Prostate gland (tissue), 2 donors: ENCODE data around the gene CTDP1. TPM values are rescaled to one million over a fixed set of nuclear protein-coding genes. Genes with fewer than 3 reads are reported as not detected.
"Not testable (repeated sequence)": the region's sequence is repeated elsewhere in the genome, so short reads cannot be mapped to it uniquely, and the experiment has no call there.

ENCODE experiments used
- DNase-seq: peaks from one replicate; pipeline ENCODE4 v3.0.0-alpha.2; 2019; ENCODE audit warnings: low spot score
- H3K27ac ChIP-seq, 2 donors: fragments of 200-600 bp; sonication (generic); 2 replicates each; pipeline ENCODE4 v1.5.1; 2017 to 2019
- H3K27me3 ChIP-seq: fragments of 200-600 bp; sonication (generic); replicated peaks from 2 replicates; pipeline ENCODE4 v1.5.1; 2019; ENCODE audit not compliant: insufficient read depth
- H3K36me3 ChIP-seq, 2 donors: fragments of 200-600 bp; sonication (generic); 1 replicate in 1 of 2; 2 replicates in 1 of 2; pipeline versions ENCODE4 v1.5.1 to v1.8.1; 2017 to 2019
- H3K4me1 ChIP-seq: fragments of 200-600 bp; sonication (generic); replicated peaks from 2 replicates; pipeline ENCODE4 v1.5.1; 2019
- H3K4me3 ChIP-seq, 2 donors: fragments of 200-600 bp; sonication (generic); 2 replicates each; pipeline ENCODE4 v1.5.1; 2017 to 2019
- H3K9me3 ChIP-seq: fragments of 200-600 bp; sonication (generic); 2 replicates; pipeline ENCODE4 v1.5.1; 2017
- POLR2A ChIP-seq: fragments of 450-650 bp; IDR thresholded peaks from one replicate; pipeline ENCODE4 v1.6.1; 2016; ENCODE audit warnings: antibody characterized with exemption, mild to moderate bottlenecking
- POLR2AphosphoS5 ChIP-seq: sonication (generic); formaldehyde crosslinking; IDR thresholded peaks from one replicate; pipeline ENCODE4 v1.6.1; 2017; ENCODE audit warnings: antibody characterized with exemption
- WGBS: methylation state at CpG from one replicate; pipeline ENCODE4 v1.1.5; 2018; 5-methylcytosine and 5-hydroxymethylcytosine counted together
- intact Hi-C: fragments of 100-400 bp; cut with DNase I; formaldehyde crosslinking; loops from one replicate; pipeline ENCODE4 v1.14.2; 2022
- total RNA-seq, 2 donors: library from RNA; depleted of rRNA; stranded (reverse); fragments of >200 nt; gene quantifications; one replicate each; pipeline ENCODE4 v1.1.0, GENCODE V29; 2016
- TF ChIP-seq, protein P1 (sequence below), 4 experiments: fragments of 200-600 bp in 2 of 4; fragments of 450-650 bp in 2 of 4; sonication (generic) in 2 of 4; IDR thresholded peaks; 1 replicate in 3 of 4; 2 replicates in 1 of 4; pipeline ENCODE4 v1.5.1; 2016 to 2019; ENCODE audit warnings: antibody characterized with exemption in 4 of 4, mild to moderate bottlenecking in 2 of 4, moderate library complexity in 2 of 4

Gene CTDP1
- total RNA-seq, 2 donors from 2014 or later = 23.0 to 33.6 TPM

- peak overlapping the region in 1 of 2 donors; percentile 39 for H3K27ac ChIP-seq
- intact Hi-C loops = no loop called here
- no peak overlapping the region for H3K4me3 ChIP-seq
- TF ChIP-seq POLR2AphosphoS5 (no peak), POLR2A (no peak)
- TF ChIP-seq, protein P1, sequence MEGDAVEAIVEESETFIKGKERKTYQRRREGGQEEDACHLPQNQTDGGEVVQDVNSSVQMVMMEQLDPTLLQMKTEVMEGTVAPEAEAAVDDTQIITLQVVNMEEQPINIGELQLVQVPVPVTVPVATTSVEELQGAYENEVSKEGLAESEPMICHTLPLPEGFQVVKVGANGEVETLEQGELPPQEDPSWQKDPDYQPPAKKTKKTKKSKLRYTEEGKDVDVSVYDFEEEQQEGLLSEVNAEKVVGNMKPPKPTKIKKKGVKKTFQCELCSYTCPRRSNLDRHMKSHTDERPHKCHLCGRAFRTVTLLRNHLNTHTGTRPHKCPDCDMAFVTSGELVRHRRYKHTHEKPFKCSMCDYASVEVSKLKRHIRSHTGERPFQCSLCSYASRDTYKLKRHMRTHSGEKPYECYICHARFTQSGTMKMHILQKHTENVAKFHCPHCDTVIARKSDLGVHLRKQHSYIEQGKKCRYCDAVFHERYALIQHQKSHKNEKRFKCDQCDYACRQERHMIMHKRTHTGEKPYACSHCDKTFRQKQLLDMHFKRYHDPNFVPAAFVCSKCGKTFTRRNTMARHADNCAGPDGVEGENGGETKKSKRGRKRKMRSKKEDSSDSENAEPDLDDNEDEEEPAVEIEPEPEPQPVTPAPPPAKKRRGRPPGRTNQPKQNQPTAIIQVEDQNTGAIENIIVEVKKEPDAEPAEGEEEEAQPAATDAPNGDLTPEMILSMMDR (IDR thresholded peaks at IDR 0.05) = no peak
- peak; percentile 59 for DNase-seq
- H3K4me1 ChIP-seq = no peaks in the 10 kb centered on the region
- H3K27me3 ChIP-seq = no peaks in the 10 kb centered on the region
- H3K9me3 ChIP-seq = no peaks in the 10 kb centered on the region
- H3K36me3 ChIP-seq = peaks cover 0 to 13% of the 10 kb centered on the region in 2 donors
- 49% methylated on average over 13 of the region's 13 CpGs for WGBS
Measured at GRCh38 chr18:79750980-79751571, 71.5 kb downstream of the CTDP1 start.

DNA sequence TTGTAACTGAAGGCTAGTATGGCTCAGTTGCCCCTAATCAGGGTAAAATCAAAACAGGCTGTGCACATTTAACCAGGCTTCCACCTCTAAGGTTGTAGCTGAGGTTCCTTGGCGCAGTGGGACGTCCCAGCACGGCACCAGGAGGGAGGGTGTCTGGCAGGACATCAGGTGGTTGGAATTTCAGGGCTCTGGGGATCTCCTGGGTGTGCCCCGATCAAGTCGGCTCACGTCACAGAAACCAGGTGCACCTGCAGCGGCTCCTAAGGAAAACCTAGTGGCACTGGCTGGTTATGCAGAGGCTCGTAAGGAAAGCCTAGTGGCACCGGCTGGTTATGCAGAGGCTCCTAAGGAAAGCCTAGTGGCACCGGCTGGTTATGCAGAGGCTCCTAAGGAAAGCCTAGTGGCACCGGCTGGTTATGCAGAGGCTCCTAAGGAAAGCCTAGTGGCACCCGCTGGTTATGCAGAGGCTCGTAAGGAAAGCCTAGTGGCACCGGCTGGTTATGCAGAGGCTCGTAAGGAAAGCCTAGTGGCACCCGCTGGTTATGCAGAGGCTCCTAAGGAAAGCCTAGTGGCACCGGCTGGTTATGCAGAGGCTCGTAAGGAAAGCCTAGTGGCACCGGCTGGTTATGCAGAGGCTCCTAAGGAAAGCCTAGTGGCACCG, 72.4 kb downstream of the CTDP1 start:
- H3K4me3 ChIP-seq, H3K4me1 ChIP-seq, intact Hi-C loops, DNase-seq, H3K27ac ChIP-seq, H3K27me3 ChIP-seq, H3K9me3 ChIP-seq: not testable (repeated sequence)
- H3K36me3 ChIP-seq = peaks cover 0 to 13% of the 10 kb centered on the region in 2 donors
- WGBS = 73% methylated on average over 16 of the region's 20 CpGs

DNA sequence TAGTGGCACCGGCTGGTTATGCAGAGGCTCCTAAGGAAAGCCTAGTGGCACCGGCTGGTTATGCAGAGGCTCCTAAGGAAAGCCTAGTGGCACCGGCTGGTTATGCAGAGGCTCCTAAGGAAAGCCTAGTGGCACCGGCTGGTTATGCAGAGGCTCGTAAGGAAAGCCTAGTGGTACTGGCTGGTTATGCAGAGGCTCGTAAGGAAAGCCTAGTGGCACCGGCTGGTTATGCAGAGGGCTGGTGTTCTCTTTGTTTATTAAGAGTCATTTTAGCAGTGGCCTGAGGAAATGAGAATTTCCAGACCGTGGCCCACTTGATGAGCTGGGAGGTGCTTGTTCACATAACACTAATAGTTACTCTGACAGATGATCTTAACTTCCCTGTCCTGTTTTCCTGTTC, 73.3 kb downstream of the CTDP1 start:
- H3K27ac ChIP-seq, H3K4me1 ChIP-seq, H3K4me3 ChIP-seq, intact Hi-C loops, H3K9me3 ChIP-seq, H3K27me3 ChIP-seq, DNase-seq: not testable (repeated sequence)
- peaks cover 0 to 13% of the 10 kb centered on the region in 2 donors for H3K36me3 ChIP-seq
- WGBS = 89% methylated on average over 5 of the region's 8 CpGs

DNA sequence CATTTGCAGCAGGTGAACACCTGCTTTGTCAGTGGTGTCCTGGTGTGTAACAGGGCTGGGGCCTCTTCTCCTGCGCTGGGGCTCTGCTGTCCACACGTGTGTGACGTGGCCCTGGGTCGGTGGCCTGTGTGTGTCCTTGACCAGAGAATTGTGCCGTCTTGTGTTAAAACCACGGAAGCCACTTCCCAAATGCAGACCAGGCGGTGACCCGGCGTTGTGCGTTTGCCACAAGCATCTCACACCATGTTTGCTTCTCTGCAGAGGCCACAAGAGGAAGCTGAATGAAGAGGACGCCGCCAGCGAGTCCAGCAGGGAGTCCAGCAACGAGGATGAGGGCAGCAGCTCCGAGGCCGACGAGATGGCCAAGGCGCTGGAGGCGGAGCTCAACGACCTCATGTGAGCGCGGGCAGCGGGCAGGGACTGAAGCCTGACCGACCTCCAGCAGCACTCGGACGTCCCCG, 73.8 kb downstream of the CTDP1 start:
- TF ChIP-seq POLR2A (no peak), POLR2AphosphoS5 (no peak)
- TF ChIP-seq, protein P1 (IDR thresholded peaks at IDR 0.05) = no peak
- no peaks in the 10 kb centered on the region for H3K27me3 ChIP-seq
- peaks cover 0 to 13% of the 10 kb centered on the region in 2 donors for H3K36me3 ChIP-seq
- no peaks in the 10 kb centered on the region for H3K9me3 ChIP-seq
- intact Hi-C loops = no loop called here
- WGBS = 94% methylated on average over 27 of the region's 27 CpGs
- DNase-seq = no peak
- no peaks in the 10 kb centered on the region for H3K4me1 ChIP-seq
- no peak overlapping the region for H3K4me3 ChIP-seq
- H3K27ac ChIP-seq = no peak overlapping the region

- 95% methylated on average over 35 of the region's 35 CpGs for WGBS
- TF ChIP-seq POLR2AphosphoS5 (no peak), POLR2A (no peak)
- TF ChIP-seq, protein P1 (IDR thresholded peaks at IDR 0.05) = no peak
- intact Hi-C loops = no loop called here
- no peak for DNase-seq
- Histone ChIP-seq H3K27ac (no peak overlapping the region), H3K27me3 (no peaks in the 10 kb centered on the region), H3K36me3 (peaks cover 0 to 13% of the 10 kb centered on the region in 2 donors), H3K9me3 (no peaks in the 10 kb centered on the region), H3K4me3 (no peak overlapping the region), H3K4me1 (no peaks in the 10 kb centered on the region)
Measured at GRCh38 chr18:79754022-79754761, 74.6 kb downstream of the CTDP1 start.
